ENCODE results near the gene NCSTN.

Gene NCSTN

GRCh38 chr1:160353223-160353622, 10.0 kb downstream of the NCSTN start:
- DNase-seq: no peak

GRCh38 chr1:160354388-160354985, 11.3 kb downstream of the NCSTN start:
- peak in 1 of 2 experiments; percentile 17 for DNase-seq

GRCh38 chr1:160357286-160358002, 14.3 kb downstream of the NCSTN start:
- DNase-seq: no peak

DNA sequence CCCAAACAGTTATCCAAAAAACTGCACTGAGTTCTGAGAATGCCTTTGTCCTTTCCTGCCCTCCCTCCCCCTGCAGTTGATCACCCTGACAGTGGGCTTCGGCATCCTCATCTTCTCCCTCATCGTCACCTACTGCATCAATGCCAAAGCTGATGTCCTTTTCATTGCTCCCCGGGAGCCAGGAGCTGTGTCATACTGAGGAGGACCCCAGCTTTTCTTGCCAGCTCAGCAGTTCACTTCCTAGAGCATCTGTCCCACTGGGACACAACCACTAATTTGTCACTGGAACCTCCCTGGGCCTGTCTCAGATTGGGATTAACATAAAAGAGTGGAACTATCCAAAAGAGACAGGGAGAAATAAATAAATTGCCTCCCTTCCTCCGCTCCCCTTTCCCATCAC, 14.9 kb downstream of the NCSTN start:
- DNase-seq: no peak

DNA sequence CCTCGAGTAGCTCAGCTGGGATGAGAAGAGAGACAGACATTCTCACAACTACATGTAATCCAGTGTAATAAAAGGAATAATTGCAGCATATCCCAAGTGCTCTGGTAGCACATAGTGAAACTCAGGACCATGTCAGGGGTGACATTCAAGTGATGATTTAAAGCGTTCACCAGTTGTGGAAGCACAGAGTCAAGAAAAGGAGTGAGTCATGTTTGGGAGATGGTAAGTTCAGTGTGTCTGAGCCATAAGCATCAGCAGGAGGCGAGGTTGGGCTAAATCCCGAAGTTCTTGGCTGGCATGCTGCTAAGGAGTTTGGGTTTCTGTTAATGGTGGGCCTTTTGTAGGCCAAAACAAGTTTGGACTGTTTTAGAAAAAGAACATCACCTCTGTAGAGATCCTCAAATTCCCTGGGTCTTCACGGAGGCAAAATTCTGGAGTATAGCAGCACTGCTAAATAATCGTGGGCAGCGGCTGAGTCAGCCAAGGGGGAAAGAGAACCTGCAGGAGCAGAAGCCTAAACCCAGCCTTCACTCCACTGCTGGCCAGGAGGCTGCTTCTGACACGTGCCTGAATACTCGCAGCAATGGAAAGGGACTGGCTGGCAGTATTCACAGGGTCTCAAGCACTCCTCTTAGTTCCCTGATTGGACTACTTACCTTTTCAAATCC, 16.5 kb downstream of the NCSTN start:
- DNase-seq: no peak

DNA sequence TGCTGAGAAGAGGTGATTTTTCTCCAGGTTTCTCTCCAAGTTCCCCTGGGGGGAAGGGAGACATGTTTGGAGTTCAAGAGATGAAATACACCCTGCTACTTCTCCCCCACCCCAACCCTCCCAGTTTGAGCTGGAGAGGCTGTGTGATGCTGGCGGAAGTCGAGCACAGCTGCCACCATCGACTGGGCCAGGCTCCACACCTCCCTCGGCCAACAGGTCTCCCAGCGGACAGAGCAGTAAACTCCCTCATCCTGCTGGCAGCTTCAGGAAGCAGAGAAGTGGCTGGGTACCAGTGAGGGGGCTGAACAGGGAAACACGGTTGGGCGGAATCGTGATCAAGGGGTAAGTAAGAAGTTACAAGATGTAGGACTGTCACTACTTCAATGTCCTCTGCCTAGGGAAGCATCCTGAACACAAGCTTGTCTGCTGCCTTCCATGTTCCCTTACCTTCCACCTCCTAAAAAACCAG, 17.1 kb downstream of the NCSTN start:
- no peak for DNase-seq

GRCh38 chr1:160361199-160361598, 18.0 kb downstream of the NCSTN start:
- no peak for DNase-seq

DNA sequence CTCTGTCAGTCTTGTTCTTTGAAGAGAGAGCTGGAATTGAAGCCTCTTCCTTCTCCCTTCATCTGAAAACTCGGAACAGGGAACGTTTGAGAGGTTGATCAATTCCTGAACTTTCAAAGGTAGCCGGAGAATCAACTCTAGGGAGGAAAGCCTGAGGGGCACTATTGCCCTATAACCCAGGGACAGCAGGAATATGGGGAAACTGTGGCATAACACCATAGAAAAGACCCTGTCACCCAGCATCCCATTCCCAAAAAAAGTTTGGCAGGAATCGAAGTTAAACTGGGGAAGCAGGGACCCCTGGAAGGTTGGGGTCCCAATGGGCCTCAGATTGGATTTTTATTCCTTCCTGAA, 18.6 kb downstream of the NCSTN start:
- no peak for DNase-seq

DNA sequence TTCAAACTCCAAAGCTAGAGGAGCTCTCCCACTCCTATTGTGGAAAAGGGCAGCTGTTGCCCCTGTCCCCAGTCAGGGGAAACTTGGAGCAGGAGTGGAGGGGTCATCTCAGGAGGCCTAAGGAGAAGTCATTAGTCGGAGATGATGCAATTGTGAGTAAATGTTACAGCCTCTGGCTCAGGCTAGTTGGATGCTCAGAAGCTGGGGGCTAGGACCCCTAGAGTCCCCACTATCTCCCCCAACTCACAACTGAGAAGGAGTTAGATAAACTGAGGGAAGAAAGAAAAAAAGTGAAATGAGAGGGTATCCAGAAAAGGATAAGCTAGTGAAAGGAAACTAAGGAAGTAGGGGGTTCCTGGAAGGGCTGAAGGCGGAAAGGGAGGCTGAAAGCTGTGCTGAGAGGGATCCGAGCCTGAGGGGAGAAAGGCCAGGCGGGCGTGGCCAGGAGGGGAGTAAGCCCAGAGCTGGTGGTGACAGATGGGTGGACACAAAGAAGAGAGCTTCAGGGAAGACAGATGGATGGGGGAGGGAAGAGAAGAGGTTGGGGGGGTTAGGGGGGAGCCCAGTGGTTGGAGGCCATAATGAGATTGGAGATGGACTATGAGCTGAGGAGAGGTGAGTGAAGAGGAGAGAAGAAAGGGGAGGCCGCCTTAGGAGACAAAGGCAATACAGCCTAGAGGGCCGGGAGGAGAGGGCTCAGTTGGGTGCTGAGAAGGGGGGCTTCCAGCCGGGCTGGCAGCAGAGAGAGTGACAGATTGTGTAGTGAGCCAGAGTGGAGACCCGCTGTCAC, 19.2 kb downstream of the NCSTN start:
- DNase-seq: no peak

DNA sequence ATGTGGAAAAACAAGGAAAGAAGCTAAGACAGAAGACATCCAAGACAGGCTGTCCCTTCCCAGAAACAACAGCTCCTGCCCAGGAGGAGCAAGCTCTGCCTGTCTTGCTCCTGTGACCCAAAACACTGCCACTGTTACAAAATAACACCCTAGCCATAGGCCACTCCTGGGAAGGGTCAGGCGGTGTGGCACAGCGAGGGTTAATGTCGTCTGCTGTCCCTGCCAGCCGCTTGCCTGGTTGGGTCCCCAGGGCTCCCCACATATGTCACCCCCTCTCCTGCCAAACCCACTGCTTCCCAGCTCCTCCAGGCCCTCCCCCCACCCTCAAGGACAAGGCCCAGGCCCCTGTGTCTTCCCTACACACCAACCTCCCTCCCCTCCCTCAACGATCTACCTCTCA, 19.8 kb downstream of the NCSTN start:
- no peak for DNase-seq

DNA sequence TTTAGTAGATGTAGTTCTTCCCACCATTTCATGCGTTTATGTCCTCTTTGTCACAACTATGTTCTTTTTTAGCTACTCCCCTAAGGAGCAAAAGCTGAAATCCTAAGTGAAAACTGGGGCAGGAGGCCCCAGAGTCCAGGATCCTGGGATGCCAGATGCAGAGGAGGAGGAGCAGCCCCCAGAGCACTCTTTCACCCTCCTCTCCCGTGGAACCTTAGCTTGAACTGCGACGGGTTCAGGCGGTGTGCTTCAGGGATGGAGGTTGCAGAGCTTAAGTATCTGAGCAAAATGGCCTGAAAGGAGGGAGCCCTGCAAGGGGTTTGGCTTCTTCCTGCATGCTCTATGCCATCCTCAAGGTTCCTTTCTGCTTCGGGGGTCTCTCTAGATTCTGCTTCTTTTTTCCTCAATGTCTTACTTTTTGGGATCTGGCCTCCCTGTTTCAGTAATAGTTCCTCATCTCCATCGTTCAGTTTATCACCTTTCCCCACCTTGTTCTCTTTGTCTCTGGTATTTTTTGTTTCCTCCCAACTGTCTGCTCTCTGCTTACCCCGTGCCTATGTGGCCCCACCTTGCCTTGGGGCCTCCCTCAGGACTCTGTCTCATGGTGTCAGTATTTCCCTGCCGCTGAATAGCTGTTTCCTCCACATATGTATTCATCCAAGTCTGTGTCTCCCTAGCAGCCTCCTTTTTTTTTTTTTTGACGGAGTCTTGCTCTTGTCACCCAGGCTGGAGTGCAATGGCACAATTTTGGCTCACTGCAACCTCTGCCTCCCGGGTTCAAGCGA, 21.0 kb downstream of the NCSTN start:
- DNase-seq: no peak

DNA sequence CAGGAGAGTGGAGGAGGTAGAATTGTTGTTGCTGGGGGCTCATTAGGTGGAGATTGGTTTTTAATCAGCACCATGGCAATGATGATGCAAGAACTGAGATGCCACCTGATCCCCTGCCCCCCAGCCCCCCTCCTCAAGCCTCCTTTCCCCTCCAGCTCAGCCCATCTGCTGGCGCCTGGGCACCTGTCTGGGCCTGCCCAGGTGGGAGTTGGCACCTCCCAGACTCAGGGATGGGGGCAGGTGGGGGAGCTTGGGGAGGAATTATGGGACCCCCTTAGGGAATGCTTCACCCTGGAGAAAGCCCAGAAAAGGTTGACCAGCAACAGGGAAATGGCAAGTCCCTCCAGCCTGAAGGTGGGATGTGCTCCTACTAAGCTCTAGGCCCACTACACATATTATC, 22.1 kb downstream of the NCSTN start:
- no peak for DNase-seq

- no peak for DNase-seq
These were observed 23.7 kb downstream of the NCSTN start, which contains the start of gene NHLH1 for GRCh38 chr1:160366731-160367515. Gene NHLH1, plus strand, starts transcription at chr1:160367071. Its CDS starts 3,661 bp downstream, at chr1:160370732.

- no peak for DNase-seq
These were observed 24.3 kb downstream of the NCSTN start for GRCh38 chr1:160367516-160367900.

DNA sequence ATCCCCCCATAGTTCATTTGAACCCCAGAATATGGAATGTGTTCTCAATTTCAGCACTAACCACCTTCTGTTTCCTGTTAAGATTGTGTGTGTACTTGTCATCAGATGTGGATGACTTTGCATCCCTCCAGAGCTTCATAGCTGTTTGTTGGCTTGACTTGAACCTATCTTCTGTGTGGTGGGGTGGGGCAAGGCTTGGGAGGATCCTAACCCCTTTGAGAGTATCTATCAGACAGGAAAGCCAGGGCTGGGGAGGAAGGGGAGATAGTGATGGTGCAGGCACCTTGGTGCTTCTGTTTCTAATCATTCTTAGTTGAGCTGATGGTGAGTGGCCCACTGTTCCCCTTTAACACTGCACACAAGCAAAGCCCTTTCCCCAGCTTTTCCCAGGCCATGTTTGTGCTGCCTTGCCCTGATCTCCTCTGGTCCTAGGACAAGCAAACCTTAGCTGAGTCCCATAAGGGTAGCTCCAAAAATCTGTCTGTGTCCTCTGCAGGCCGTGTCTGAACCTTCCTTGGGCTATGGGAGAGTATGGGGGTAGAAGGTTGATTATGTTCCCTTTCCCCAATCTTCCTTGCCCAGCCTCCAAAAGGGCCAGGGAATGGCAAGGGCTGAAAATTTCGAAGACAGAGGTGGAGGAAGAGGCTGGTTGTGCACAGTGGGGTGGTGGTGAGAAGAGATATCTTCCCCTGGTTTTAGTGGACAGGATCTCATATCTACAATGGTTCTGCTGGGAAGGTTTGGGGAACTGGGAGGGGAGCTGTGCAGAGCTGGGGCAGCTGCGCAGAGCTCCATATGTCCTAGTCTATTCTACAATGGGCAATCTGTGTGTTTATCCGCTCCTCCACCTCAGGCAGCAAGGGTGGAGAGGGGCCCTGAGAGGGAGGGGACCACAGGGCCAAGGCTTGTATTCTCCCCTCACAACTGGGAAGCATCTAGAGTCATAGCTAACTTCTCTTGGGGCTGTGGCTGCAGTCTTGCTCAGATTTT, 25.0 kb downstream of the NCSTN start:
- no peak for DNase-seq

GRCh38 chr1:160369087-160369486, 25.9 kb downstream of the NCSTN start:
- DNase-seq: no peak

- no peak for DNase-seq
These were observed 27.6 kb downstream of the NCSTN start for GRCh38 chr1:160370561-160371345.

GRCh38 chr1:160371346-160371631, 28.1 kb downstream of the NCSTN start:
- no peak for DNase-seq

- no peak for DNase-seq
These were observed 28.6 kb downstream of the NCSTN start for GRCh38 chr1:160371756-160372155.

GRCh38 chr1:160373696-160374095, 30.5 kb downstream of the NCSTN start:
- no peak for DNase-seq

All from NCI-H2081 (cell line).